IPS-15b (cell line): ENCODE results near the gene PLEKHB2.
"Not testable (repeated sequence)": the region's sequence is repeated elsewhere in the genome, so short reads cannot be mapped to it uniquely, and the experiment has no call there.

ENCODE experiments used
- H3K27me3 ChIP-seq: one replicate; pipeline ENCODE4 v1.6.1; 2013; ENCODE audit warnings: low read length; ENCODE audit not compliant: control insufficient read depth, insufficient read depth
- H3K36me3 ChIP-seq: one replicate; pipeline ENCODE4 v1.6.1; 2013; ENCODE audit warnings: low read length; ENCODE audit not compliant: control insufficient read depth, insufficient read depth
- H3K4me1 ChIP-seq: one replicate; pipeline ENCODE4 v1.6.1; 2013; ENCODE audit warnings: mild to moderate bottlenecking, low read length; ENCODE audit not compliant: control insufficient read depth, insufficient read depth
- H3K4me3 ChIP-seq: one replicate; pipeline ENCODE4 v1.5.1; 2013; ENCODE audit warnings: low read depth, low read length
- H3K9ac ChIP-seq: one replicate; pipeline ENCODE4 v1.6.1; 2013; ENCODE audit warnings: low read depth, mild to moderate bottlenecking, low read length
- H3K9me3 ChIP-seq: one replicate; pipeline ENCODE4 v1.6.1; 2013; ENCODE audit warnings: mild to moderate bottlenecking, low read length; ENCODE audit not compliant: control insufficient read depth, insufficient read depth

Gene PLEKHB2

DNA sequence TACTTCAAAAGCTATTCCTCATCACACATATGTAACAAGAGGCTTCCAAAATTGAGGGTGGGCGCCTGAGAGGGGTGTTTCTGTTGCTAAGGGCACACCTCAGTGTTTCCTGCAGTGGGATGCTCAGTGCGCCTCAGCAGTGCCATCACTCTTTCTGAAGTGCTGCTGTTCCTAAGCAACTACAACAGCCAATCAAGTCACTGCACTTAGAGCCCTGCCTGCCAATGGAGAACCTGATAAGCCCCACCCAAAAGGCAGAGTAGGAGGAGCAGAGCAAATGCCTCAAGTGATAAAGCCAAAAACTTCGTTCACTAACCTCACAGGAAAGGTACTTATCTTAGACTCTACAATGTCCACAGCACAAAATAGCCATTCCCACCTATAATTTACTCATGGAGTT is 88.3 kb downstream of the PLEKHB2 start:
- H3K4me1 ChIP-seq, H3K4me3 ChIP-seq, H3K9me3 ChIP-seq, H3K27me3 ChIP-seq, H3K9ac ChIP-seq, H3K36me3 ChIP-seq: not testable (repeated sequence)

GRCh38 chr2:131196186-131196585 is 91.0 kb downstream of the PLEKHB2 start:
- H3K27me3 ChIP-seq, H3K36me3 ChIP-seq, H3K9ac ChIP-seq, H3K4me1 ChIP-seq, H3K9me3 ChIP-seq, H3K4me3 ChIP-seq: not testable (repeated sequence)
